ENCODE results near the gene PDE4D. TPM values are rescaled to one million over a fixed set of nuclear protein-coding genes. Genes with fewer than 3 reads are reported as not detected.

PDE4D gene
- total RNA-seq, 1 experiment from 2014 or later, result 34.2 TPM

DNA sequence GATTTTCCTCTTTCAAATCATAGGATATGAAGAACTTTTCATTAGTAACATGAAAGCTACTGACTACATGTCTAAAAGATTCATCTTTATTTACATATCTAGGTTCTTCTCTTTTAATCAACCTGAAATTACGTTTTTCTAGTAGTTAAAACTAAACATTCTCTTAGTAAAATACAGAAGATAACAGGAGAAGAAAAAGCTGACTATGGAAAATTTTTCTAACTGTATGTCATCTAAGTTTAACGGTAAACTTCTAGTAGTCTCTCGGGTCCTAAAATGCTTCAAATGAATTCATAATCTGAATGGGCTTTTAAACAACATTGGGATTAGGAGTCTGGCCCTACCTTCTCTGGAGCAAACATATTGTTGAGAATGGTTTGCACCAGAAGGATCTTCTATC lies 151.9 kb downstream of the PDE4D start:
- no peak for DNase-seq (ENCODE audit: low spot score)

DNA sequence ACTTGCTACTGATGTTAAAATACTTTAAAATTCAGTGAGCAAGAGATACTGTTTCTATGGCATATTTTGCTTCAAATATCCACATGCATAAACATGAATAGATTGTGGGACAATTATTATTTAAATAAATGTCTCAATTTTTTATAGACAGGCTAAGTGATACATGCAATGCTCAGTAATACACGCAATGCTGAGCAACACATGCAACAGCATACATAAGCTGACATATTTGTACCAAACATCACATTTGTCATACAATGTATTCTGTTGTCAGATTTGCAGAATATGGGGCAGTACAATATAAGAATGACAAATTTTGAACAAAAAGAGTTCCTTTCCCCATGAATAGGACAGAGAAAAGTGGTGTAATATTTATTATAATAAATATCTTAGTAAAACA lies 155.5 kb downstream of the PDE4D start:
- DNase-seq (ENCODE audit: low spot score), result no peak

DNA sequence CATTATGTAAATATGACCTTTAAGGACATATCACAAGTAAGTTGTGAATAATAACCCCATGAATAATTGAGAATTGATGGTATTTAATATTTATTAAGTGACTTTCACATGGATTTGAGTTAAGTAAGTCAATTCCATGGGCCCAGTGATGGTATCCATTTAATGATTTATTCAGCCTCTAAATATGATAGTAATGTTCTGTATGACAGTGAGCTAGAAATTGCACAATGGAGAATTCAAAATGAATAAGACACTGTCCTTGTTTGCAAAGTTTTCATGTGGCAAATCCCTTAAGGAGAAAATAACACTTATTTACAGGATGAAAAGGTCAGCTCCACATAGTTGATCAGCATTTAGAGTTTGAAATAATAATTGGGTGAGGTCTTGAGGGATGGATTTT lies 160.7 kb downstream of the PDE4D start:
- no peak for DNase-seq (ENCODE audit: low spot score)

DNA sequence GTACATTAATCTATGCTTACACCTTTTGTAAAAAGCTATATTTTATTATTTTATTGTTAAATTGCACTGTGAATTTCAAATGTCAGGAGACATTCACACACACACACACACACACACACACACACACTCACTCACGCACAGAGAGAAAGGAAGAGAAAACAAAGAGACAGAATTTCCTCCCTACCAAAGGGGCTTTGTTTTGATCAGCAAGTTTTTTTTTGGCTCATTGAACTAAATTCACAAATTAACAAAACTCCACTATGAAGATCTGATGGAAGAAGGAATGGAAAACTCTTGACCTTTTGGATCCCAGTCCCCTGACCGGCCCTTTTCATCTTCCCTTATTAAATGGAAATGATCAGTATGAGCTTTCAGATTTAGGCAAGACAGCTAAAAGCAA lies 161.2 kb downstream of the PDE4D start:
- DNase-seq (ENCODE audit: low spot score), result no peak

DNA sequence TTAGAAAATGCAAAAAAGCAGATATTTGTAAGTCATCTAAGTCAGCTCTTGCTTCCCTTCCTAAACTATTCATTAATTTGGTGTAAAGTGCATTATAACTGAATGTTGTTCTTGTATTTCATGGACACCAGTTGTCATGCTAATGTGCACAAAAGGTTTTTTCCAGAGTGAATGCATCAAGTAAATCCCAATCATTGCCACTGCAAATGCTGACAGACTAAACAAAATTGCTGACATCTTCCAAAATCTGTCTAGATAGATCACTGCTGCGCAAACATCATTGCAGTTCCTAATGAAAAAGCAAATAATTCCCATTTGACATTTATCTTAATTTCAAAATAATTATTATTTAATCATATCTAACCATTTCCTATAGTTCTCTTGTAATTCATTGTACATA lies 161.7 kb downstream of the PDE4D start:
- no peak for DNase-seq (ENCODE audit: low spot score)

DNA sequence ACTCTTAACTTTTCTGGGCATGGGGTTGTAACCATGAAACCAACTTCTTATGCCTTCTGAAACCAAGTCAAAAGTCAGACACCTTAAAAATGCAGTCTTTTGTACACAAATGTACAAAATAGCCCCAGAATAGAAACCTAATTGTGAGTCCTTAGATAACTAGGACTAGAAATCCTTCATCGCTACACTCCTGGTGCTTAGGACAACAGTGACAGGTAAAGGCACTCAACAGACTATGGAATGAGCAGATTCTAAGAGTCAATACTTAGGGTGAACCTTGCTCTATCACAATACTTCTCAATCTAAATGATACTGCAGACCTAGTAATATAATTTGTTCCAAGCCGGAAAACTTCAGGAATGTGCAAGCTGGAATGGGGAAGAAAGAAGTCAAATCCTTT lies 163.7 kb downstream of the PDE4D start:
- no peak for DNase-seq (ENCODE audit: low spot score)

DNA sequence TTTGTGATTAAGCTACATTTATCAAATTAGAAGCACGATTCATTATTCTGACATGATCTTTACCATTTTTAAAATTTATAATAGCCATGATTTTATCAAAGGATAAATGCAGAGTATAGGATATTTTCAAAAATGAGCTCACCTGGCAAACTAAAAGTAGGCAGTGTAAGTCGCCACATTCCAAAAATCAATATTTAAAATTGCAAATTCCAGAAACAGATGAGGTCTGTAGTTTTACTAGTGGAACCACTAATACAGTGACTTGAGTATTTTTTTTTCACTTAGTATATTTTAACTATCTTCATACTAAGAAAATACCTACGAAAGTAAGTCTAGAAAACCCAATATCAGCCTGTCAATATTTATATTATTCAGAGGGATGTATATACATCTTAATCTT lies 164.2 kb downstream of the PDE4D start:
- DNase-seq (ENCODE audit: low spot score), result no peak

DNA sequence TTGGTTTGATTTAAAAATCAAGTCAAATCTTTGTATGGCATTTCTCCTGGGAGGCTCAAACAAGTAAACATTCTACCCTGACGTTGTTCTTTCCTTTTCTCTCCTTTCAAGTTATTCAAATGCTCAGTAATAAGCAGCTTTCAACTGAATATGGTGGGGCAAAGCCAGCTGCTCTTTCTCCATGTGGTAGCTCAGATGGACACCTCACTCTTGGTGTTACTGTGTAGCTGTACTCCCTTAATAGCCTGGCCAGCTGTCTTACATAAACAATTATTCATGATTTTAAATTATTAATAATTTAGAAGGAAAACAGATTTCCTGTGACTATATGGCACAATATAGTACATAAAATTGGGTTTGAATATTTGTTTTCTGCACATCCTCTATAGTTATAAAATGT lies 165.2 kb downstream of the PDE4D start:
- DNase-seq (ENCODE audit: low spot score), result no peak

DNA sequence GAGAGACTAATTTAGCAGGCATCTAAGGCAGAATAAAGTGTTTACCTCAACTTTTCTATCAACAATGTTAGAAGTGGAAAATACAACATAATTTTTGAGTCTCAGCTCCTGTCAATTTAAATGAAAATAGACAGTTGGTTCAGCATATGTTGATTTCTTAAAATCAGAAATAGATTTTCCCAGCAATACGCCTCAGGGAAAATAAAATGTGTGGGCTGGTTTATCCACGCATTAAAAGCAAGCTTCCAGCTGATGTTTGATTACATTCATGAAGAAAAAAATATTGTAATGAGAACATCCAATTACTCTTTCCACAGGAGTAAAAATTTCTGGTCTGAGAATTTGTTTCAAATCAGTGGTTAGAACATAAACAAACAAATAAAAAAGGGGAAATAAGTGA lies 166.3 kb downstream of the PDE4D start:
- no peak for DNase-seq (ENCODE audit: low spot score)

DNA sequence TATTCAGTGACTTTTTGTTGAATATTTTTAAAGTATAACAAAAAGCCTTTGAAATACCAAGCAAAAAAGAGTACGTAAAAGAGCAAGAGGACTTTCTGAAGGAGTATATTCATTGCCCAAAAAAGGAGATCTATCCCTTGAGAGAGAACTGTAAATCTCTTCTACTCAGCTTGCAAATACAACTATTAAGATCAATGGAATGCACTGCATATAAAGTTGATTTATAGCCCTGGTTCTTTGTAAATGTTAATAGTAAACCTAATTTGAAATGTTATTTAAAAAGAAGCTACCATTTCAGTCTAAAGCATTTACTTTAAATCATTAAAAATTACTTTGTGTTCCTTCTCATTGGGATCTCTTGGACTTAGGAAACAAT lies 168.1 kb downstream of the PDE4D start:
- no peak for DNase-seq (ENCODE audit: low spot score)

DNA sequence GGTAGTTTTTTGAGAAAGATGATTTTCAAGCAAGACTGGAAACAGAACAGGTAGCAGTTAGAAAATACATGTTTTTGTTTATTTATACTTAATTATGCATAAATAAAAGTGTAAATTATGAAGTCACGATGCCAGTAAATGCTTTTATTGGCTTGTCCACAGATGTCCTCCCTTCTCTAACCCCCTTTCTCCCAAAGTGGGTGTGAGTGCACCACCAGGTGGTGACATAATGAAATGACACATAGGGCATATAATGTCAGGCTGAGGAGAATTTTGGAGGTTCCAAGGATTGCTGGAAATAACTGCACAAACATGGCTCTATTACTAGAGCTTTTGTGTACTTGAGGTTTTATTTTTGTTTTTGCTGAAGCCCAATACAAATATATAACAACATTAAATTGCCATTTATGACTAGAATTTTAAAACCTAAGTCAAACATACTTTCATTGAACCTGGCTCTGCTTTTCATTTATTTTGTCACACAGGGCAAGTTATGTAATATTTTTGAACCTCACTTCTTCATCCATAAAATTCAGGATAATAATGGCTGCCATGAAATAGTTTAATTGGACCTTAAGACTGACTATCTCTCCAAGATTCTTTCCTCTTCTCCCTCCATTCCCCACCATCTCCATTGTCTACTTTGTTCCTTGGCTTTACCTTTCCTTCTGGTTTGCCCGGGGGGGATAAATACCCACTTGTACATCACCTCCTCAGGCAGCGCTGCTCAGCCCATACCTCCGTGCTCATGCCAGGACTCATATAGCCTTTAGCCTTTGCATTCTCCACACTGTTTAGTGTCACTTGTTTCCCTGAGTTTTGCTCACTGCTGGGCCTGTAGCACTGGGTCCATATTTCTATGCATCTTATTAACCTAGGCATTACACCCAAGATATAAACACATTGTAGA lies 168.8 kb downstream of the PDE4D start:
- DNase-seq (ENCODE audit: low spot score), result peak; percentile 57

DNA sequence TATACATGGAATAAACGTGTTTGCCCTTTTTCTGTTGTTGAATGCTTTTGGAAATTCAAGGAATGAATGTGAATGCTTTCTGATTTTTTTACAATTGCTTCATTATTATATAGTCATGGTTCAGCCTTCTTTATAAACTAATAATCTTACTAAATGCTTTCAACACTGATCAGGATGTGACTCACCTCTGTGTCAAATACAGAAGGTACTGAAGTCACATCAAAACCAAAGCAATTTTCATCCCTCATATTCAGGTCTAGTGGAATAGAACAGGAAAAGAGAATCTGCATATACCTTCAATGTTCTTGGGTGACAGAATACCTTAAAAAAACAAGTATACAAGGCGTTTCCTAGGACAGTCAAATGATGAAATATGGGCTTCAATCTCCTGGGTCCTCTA lies 170.7 kb downstream of the PDE4D start:
- no peak for DNase-seq (ENCODE audit: low spot score)

DNA sequence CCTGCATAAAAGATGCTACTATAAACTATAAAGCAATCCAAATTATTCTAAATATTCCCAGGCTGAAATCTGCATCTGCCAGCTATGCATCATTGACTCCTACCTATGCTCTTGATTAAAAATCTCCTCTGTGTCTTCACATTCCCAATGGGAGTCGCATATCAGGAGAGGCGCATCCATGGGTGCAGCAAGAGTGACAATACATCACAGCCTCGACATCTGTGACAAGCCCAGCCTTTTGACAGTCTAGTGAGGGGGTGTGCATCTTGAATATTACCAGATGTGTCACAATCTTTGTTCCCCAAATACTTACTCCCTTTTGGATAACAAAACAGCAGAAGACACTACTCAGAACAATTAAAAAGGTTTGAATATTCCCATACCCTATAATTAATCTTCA lies 171.8 kb downstream of the PDE4D start:
- no peak for DNase-seq (ENCODE audit: low spot score)

DNA sequence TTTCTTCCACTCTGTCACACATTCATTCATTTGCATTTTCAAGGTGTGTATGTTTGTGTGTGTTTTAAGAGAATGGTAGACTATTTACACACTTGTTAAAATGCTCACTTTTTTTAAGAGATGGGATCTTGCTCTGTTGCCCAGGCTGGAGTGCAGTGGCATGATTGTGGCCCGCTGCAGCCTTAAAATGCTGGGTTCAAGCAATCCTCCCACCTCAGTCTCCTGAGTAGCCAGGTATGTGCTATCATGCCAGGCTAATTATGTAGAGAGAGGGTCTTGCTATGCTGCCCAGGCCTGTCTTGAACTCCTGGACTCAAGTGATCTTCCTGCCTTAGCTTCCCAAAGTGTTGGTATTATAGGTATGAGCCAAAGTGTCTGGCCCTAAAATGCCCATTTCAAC lies 173.5 kb downstream of the PDE4D start:
- DNase-seq (ENCODE audit: low spot score), result no peak

DNA sequence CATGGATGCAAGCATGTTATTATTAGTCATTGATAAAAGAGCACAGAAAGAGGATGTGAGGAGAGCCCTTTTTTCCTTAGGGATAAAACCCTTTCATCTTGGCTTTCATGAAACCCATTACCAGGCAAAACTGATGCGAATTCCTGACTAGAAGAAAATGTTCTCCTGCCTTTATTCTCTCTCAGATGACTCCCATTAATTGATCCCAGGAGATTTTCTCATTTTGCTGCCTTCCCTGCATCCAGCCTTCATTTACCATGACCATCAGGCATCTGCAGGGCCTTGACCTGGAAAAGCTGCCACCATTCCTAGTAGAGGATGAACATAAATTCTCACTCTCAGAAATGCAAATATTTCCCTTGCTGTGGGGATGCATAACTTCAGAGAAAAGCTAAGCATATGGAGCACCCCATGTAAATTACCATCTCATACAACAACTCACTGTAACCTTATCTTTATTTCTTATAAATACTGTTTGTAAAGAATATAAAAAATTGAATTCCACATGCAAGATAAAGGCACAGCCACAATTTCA lies 176.5 kb downstream of the PDE4D start:
- no peak for DNase-seq (ENCODE audit: low spot score)

DNA sequence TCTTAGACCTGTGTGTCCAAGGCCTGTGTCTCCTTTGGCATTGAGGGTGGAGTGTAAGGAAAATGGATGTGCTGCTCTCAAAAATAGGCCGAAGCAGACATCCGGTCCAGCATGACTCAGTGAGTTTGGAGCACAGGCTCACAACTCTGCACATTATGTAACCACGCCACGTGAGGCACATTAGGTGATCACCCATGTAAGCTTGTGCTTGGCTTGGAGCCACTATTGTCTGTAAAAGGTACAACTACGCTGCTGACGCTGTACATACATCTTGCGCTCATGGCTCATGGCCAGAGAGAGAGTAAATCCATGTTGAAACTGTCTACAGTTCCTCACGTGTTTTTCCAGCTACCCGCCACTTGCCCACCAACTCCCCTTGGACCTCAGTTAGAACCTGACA lies 177.5 kb downstream of the PDE4D start:
- no peak for DNase-seq (ENCODE audit: low spot score)

DNA sequence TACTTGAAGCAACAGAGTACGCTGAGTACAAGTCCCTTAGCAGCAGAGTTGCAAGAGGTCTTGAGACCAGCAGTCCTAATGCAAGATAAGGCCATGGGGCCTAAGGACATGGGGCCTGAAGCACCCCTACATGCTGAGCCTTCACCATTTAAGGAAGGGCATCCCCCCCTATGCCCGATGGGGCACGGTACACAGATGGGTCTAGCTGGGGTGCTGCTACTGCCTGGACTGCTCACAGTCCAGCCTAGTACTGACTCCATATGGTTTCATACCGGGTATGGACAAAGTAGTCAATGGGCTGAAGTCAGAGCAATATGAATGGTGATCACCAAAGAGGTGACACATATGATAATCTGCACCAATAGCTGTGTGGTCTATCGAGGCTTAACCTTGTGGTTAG lies 178.3 kb downstream of the PDE4D start:
- no peak for DNase-seq (ENCODE audit: low spot score)

DNA sequence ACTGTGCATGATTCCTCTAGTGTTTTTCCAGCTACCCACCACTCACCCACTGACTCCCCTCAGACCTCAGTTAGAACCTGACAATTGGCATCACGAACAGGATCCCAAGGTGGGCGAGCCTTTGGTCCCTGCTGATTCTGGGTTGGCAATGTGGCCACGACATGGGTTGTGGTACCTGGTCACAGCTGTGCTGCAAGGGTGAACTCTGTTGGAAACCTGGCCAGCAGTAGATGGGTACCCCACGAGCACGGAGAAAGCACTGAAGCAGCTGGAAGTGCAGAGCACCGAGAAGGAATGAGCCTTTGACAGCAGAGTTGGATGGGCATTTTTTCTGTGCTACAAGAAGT lies 180.1 kb downstream of the PDE4D start:
- DNase-seq (ENCODE audit: low spot score), result no peak

DNA sequence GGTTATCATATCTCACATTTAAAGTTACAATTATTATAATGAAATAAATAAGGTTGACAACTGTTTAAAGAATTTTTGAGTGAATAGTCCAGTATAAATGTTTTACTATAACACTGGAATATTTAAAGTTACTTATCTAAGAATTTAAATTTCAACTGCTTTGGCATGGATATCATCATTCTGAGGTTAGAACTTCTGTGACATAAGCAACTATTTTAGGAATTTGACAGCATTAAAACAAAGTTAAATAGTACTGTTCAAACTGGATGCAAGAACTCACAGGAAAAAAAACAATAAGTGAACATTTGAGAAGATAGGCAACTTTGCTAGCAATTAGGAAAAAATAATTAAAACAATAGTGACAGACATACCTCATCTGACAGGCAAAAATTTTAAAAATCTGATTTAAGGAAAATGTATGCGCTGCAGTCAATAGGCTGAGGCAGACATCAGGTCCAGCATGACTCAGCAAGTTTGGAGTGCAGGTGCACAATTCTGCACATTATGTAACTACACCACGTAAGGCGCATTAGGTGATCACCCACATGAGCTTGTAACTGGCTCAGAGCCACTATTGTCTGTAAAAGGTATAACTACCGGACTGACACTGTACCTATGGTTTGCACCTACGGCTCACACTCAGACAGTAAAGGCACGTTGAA lies 180.6 kb downstream of the PDE4D start:
- DNase-seq (ENCODE audit: low spot score), result no peak

DNA sequence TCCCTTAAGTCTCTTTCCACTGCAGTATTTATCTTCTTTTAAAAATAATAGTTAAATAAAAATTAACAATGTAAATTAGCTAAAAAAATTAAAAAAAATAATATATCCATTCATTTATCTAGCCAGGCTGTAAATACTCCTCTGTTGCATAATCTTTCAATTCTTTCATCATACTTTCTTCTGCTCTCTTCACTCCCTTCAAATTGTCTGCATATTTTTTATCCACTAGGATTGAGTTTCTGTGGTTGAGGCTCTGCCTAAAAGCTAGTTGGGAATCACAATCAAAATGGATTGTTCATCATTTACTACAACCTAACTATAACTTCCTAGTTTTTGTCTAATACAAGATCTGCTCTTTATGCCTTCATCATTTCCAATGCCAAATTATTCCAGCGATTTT lies 182.2 kb downstream of the PDE4D start:
- no peak for DNase-seq (ENCODE audit: low spot score)

DNA sequence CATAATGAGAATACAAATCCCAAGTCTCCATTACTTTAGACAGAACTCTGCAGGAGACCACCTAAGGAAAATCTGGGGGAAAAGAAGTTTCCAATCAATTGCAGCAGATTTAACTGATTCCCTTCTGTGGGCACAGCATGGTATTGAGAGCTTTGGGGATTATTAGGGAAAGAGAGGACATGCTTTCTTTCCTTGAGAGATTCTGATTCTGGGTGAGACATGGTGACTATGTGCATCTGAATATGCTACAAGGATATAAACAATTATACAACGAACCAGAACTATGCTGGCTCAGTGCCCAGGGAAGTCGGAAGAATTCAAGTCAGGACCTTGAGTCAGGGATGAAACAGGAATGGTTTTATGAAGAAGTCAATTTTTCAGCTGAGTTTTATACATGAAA lies 183.7 kb downstream of the PDE4D start:
- peak; percentile 50 for DNase-seq (ENCODE audit: low spot score)

DNA sequence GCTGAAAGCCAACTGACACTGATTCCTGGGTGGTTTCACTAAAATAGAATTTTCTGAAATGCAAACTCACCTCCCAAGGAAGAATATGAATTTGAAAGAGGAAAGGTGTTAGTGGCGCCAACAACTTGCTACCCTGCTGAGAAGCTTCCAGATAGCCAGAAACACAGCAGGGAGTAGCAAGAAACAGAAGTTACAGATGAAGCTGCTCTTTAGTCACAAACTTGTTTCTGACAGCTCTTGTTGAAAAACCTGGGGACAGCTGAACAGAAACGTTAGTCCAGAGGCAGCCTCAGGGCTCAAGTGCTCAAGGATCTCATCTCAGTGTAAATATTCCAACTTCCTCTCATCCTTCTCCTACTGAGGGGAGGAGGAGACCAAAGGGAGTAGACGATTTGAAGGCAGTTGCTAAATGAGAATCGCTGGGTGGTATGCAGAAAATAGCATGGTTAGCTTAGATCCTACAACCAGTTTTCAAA lies 184.1 kb downstream of the PDE4D start:
- DNase-seq (ENCODE audit: low spot score), result no peak

DNA sequence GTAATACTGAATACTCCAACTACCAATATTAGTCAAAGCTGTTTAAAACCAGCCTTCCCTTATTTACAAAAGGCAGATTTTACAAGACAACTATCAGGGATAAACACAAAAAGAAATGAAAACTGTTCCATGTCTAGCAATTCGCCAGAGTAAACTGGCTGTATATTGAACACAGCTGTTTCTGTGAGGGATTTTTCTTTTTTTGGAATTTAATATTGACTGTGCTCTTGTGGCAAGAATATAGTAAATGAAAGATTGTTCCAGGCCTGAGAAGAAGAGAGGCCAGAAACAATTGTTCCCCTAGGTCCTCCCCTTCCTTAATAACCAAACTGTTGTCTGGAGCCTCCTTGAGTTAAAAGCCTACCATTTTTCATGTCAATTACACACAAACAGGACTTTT lies 188.6 kb downstream of the PDE4D start:
- no peak for DNase-seq (ENCODE audit: low spot score)
